ENCODE measurements around the gene KRT39. TPM values are rescaled to one million over a fixed set of nuclear protein-coding genes. Genes with fewer than 3 reads are reported as not detected.

Gene KRT39
- total and polyA plus RNA-seq, 10 of the 15 experiments (the other 5 are each of a cell fraction or from before 2014, with no cell fraction given), result not detected

GRCh38 chr17:40915199-40915661, 51.5 kb downstream of the KRT39 start (continued):
- TF ChIP-seq BCLAF1 (IDR thresholded peaks at IDR 0.05) (no peak), BCL3 (IDR thresholded peaks at IDR 0.05; ENCODE audit: borderline replicate concordance, insufficient read depth, low read depth, low read length, poor library complexity, severe bottlenecking) (peak; percentile 57), ZNF592 (IDR thresholded peaks at IDR 0.05) (no peak), HDGF (IDR thresholded peaks at IDR 0.05) (no peak), SMAD1 (IDR thresholded peaks at IDR 0.05; ENCODE audit: low read depth, partially characterized antibody) (no peak), NR2F1 (conservative IDR thresholded peaks at IDR 0.05) (no peak; the same call in 1 of the 2 replicates), BACH1 (IDR thresholded peaks at IDR 0.05; ENCODE audit: borderline replicate concordance) (no peak; the same call in 1 of the 2 replicates), ATF7 (IDR thresholded peaks at IDR 0.05; ENCODE audit: low read depth) (peak; percentile 89), EP300 (IDR thresholded peaks at IDR 0.05; ENCODE audit: borderline replicate concordance in 1 of 2, control insufficient read depth in 1 of 2, low read depth in 2 of 2, low read length in 2 of 2) (peak in 1 of 2 experiments; percentile 70; a peak in 1 of 4 replicates), ESRRA (IDR thresholded peaks at IDR 0.05; ENCODE audit: low read length) (no peak), SPI1 (IDR thresholded peaks at IDR 0.05; ENCODE audit: borderline replicate concordance, insufficient read depth, low read depth, low read length) (no peak), E2F8 (IDR thresholded peaks at IDR 0.05; ENCODE audit: low read depth, partially characterized antibody) (no peak), PAX5 (IDR thresholded peaks at IDR 0.05; ENCODE audit: borderline replicate concordance, low read depth, low read length) (no peak)

Data from GM12878 (cell line).